ENCODE measurements around the gene B4GALNT4.
"Not testable (repeated sequence)": the region's sequence is repeated elsewhere in the genome, so short reads cannot be mapped to it uniquely, and the experiment has no call there.

Gene B4GALNT4

DNA sequence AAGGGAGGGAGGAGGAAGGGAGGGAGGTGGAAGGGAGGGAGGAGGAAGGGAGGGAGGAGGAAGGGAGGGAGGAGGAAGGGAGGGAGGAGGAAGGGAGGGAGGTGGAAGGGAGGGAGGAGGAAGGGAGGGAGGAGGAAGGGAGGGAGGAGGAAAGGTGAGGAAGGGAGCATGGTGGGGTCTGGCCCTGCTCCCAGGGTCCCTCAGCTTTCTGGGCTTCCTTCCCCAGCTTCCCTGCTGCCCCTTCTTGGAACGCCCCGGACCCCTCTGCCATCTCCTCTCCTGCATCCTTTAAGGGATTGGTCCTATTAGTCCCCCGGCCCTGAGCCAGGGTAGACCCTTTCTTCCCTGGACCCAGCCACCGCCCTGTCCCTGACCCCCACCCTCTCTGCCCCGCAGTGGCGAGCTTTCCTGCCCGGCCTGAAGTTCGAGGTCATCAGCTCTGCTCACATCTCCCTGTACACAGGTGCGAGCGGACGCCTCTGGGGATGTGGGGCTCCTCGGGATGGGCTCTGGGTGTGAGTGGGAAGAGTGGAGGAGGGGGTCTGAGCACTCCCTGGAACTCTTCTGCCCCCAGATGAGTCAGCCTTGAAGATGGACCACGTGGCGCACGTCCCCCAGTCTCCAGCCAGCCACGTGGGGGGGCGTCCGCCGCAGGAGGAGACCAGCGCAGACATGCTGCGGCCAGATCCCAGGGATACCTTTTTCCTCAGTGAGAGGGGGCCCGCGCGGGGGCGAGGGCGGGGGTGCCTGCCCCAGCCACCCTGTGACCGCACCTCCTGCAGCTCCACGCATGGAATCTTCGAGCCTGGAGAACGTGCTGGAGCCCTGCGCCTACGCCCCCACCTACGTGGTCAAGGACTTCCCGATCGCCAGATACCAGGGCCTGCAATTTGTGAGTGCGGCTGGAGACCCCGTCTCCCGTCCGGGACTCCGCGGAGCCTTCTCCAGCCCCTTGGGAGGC, 6.0 kb downstream of the B4GALNT4 start:
- no peak for DNase-seq (ENCODE audit: low spot score)

DNA sequence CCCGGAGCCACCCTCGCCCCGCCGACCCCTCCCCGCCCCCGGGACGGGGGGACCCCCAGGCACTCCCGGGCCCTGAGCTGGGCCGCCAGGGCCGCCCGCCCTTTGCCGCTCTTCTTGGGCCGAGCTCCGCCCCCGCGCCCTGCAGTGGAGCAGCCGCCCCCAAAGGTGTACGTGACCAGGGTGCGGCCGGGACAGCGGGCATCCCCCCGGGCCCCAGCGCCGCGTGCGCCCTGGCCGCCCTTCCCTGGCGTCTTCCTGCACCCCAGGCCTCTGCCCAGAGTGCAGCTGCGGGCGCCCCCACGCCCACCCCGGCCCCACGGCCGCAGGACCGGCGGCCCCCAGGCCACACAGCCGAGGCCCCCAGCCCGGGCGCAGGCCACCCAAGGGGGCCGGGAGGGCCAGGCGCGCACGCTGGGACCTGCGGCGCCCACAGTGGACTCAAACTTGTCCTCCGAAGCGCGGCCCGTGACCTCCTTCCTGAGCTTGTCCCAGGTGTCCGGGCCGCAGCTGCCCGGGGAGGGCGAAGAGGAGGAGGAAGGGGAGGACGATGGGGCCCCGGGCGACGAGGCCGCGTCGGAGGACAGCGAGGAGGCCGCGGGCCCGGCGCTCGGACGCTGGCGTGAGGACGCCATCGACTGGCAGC, 7.4 kb downstream of the B4GALNT4 start:
- no peak for DNase-seq (ENCODE audit: low spot score)

DNA sequence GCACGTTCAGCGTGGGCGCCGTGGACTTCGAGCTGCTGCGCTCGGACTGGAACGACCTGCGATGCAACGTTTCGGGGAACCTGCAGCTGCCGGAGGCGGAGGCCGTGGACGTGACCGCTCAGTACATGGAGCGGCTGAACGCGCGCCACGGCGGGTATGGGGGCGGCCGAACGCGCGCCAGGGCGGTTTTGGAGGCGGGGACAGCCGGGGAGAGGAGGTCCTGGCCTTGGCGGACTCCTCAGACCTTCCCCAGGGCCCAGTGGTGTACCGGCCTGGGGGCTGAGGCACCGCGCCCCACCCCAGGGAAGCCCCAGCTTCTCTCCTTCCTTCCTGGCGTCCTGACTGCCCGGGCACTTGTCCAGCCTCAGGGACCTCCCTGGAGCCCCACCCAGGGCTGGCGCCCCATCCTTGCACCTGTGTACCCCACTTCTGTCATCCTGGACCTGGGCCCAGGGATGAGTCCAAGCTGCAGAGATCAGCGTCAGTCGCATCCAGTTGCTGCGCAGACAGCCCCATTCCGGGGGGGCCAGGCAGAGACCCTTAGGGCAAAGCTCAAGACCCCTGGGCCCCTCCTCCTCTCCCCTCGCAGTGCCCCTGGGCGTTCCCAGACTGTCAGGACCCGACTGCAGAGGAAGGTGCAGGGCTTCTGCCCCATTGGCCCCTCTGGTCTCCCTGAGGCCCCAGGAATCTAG, 8.0 kb downstream of the B4GALNT4 start:
- no peak for DNase-seq (ENCODE audit: low spot score)

DNA sequence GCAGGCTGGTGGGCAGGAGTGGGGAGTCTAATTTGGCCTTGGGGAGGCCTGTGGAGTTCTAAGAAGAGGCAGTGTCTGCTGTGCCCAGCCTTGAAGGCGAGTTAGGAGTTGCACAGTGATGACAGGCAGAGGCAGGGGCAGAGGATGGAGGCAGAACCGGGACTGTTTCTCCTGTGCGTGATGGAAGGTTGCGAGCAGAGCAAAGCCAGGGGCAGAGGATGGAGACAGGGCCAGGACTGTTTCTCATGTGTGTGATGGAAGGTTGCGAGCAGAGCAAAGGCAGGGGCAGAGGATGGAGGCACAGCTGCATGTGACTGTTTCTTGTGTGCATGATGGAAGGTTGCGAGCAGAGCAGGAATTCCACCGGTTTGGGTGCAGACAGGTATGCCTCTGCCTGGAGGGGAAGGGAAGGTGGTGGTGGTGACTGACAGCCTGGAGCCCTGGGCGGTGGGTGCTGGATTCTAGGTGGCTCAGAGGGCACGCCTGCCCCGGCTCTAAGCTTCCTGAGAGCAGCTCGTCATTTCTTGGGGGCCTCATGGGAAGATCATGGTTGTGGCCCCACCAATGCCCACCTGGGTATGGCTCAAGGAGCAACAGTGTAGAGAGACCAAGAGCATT, 8.7 kb downstream of the B4GALNT4 start:
- no peak for DNase-seq (ENCODE audit: low spot score)

DNA sequence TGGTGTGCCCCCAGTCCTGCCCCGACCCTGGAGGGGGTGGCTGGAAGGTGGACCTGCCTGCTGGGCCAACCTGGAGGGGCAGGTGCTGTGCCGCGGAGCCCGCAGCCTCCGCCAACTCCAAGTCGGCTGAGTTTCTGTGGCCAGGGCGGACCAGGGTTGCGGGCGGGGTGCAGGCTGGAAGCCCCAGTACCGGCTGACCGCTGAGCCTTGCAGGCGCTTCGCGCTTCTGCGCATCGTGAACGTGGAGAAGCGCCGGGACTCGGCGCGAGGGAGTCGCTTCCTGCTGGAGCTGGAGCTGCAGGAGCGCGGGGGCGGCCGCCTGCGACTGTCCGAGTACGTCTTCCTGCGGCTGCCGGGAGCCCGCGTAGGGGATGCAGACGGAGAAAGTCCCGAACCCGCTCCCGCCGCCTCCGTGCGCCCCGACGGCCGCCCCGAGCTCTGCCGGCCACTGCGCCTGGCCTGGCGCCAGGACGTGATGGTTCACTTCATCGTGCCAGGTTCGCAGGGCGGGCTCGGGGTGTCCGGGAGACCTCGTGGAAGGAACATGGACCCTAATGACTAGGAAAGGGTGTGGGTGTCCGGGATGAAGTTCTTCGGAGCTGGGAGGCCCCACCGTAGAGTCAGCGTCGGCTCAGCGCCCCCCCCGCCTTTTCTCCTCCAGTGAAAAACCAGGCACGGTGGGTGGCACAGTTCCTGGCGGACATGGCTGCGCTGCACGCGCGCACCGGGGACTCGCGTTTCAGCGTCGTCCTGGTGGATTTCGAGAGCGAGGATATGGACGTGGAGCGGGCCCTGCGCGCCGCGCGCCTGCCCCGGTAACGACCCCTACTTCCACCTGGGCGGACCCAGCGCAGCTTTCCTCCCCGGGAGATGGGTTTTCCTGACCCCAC, 10.2 kb downstream of the B4GALNT4 start:
- DNase-seq (ENCODE audit: low spot score): no peak

DNA sequence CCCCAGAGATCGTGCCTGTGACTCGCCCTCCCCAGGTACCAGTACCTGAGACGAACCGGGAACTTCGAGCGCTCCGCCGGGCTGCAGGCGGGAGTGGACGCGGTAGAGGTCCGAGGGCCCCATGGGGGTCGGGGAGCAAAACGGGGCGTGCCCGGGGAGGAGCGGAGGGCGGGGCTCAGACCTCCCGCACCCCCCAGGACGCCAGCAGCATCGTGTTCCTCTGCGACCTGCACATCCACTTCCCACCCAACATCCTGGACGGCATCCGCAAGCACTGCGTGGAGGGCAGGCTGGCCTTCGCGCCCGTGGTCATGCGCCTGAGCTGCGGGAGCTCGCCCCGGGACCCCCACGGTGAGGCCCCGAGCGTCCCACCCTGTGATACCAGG, 10.8 kb downstream of the B4GALNT4 start:
- DNase-seq (ENCODE audit: low spot score): no peak

DNA sequence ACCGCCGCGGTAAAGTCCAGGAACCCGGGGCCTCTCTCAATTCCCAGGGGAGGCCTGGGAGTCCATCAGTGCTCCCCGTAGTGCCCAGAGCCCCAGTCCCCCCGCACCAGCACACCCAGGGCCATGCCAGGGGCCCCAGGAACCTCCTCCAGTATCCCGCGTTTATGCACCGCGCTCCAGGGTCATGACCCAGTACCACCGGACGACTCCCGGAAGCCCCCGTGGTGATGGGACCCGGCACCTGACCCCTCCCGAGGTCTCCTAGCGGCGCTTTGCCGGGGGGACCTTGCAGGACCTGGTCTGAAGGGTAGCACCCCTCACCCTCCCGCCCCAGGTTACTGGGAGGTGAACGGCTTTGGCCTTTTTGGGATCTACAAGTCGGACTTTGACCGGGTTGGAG, 11.2 kb downstream of the B4GALNT4 start:
- no peak for DNase-seq (ENCODE audit: low spot score)

DNA sequence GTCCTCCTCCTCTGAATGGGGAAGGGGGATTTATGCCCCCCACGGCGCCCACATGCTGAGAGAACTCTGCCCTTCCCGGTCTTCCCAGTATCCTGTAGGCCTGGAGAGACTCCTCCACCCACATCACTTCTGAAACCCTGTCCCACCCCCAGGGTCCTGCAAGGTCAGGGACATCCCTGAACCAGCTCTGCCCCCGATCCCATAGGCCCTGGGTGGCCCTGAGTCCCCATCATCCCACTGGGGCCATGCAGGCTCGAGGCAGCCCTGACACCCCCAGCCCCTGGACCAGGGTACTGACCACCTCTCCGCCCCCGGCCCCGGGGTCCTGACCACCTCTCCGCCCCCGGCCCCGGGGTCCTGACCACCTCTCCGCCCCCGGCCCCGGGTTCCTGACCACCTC, 11.7 kb downstream of the B4GALNT4 start:
- DNase-seq (ENCODE audit: low spot score): no peak

DNA sequence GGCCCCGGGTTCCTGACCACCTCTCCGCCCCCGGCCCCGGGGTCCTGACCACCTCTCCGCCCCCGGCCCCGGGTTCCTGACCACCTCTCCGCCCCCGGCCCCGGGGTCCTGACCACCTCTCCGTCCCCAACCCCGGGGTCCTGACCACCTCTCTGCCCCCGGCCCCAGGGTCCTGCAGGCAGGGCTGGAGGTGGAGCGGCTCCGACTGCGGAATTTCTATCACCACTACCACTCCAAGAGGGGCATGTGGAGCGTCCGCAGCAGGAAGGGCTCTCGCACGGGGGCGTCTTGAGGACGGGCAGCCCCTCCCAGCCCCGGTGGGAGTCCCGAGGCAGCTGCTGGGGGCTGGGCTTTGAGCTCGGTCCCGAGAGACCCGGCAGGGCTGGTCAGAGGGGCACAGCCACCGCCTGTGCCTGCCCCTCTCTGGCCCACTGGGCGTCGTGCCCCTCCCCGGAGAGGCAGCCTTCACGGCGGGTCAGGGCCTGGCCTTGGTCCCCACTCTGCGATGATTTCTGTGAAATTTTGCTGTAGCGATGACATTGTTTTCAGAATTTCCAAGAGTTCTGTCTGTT, 12.3 kb downstream of the B4GALNT4 start:
- no peak for DNase-seq (ENCODE audit: low spot score)

DNA sequence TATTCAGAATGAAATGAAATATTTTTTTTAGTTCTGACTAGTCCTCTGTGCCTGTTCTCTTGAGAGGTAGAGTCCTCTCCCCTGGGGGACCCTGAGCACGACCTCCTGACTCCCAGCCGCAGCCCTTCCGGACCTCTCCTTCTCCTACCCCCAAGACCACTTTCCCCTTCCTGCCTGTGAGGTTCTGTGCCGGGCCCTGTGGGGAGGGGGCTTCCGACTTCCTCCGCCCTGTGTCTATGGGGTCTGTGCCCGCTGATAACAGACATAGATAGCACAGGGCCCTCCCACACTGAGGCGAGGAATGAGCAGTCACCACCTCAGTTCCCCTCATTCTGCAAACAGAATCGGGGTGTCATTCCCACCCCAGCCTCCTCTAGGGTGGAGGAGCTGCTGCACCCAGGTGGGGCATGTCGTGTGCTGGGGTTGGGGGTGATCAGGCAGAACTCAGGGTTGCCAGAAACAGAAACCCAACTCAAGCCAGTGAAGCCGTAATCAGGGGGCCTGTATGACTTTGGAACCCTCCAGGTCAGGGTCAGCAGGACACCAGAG, 12.9 kb downstream of the B4GALNT4 start:
- no peak for DNase-seq (ENCODE audit: low spot score)

DNA sequence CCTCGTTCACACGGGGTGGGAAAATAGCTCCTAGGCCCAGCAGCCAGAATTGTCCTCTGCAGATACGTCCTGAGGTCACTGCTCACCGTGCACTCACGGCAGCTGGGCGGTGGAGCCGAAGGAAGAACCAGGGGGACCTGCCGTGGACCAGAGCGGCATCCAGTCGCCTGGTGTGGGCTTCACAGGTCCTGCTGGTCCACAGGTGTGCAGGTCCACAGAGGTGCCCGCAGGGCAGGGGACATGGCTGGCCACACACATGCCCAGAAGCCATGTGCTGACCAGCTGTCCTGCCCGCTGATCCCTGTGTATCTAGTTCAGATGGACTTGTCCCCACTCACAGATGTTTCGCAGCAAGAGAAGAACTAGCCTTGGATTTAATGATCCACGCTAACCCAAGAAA, 14.1 kb downstream of the B4GALNT4 start:
- DNase-seq (ENCODE audit: low spot score): no peak

DNA sequence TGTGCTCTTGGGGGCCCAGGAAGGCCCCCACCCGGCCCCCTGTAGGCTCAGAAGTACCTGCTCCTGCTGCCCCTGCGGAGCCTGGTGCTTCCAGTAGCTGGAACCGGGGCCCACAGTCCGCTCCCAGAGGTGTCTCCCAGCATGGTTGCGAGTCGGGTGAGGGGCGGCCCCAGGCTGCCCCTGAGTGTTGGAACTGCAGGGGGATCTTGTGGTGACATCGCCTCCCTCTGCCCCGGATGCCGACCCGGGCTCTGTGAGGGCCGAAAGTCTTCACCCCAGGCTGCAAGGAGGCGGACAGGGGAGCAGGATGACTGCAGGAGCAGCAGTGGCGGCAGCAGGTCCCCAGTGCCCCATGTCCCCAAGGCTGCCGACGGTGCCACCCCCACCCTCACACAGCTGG, 15.2 kb downstream of the B4GALNT4 start:
- no peak for DNase-seq (ENCODE audit: low spot score)

DNA sequence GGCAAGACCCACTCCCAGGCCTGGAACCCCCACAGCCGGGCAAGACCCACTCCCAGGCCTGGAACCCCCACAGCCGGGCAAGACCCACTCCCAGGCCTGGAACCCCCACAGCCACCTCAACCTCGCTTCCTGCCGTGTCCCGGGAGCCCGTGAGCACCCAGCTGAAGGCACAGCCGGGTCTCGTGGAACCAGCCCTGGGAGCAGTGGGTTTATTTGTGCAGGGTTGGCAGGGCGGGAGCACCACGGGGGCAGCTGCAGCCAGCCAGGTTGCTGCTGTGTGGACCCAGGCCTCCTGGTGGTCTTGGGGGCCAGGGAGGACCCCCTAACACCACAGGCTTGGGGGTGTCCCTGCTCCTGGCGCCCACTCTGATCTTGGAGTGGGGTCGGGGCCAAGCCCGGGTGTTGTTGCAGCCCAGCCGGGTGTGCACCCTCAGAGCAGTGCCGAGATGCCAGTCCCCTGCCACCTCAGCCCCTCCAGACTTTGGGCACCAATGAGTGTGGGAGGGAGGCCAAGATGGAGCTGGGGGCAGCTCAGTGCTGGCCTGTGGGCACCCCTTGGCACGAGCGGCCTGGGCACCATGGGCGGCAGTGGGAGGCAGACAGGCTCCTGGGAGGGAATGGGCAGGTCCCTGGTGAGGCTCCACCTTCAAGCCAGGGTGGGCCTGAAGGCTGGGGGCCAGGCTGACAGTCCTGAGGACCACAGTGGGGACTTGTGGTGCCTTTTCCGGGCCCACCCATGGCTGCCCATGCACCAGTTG, 16.5 kb downstream of the B4GALNT4 start:
- DNase-seq (ENCODE audit: low spot score): no peak

DNA sequence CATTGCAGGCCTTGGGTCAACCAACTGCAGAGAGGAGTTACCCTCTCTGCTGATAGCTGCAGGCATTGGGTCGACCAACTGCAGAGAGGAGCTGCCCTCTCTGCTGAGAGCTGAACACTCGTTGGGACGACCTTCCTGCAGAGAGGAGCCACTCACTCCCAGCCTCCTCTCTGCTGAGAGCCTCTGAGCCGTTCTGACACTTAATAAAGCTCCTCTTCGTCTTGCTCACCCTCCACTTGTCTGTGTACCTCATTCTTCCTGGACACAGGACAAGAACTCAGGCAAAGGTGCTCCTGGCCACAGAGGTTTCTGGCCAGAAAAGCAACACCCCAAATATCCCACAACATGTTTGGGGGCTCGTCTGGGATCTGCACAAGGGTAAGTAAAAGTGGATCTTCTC, 17.2 kb downstream of the B4GALNT4 start:
- no peak for DNase-seq (ENCODE audit: low spot score)

DNA sequence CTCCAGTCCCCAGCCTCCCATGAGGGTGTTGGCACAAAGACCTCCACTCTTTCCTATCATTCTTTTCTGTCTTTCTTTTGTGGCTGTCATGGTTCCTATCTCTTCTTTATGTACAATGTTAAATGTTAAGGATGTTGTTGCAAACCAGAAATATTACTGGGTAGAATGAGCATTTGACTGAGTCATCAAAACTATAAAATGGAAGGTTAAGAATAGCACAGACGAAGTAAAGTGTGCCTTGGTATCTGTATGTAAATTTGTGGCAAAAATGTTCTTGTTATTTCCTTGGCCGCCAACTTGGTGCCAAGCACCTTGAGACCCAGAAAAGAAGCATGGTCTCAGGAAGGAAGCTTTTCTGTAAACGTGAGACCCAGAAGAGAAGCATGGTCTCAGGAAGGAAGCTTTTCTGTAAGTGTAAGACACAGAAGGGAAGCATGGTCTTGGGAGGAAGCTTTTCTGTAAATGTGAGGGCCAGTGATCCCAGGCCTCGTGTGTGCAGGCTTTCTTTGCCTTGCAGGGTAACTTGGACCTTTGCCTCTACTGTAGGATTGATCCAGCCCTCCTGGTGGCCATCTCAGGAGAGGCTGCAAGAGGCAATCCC, 18.0 kb downstream of the B4GALNT4 start:
- no peak for DNase-seq (ENCODE audit: low spot score)

DNA sequence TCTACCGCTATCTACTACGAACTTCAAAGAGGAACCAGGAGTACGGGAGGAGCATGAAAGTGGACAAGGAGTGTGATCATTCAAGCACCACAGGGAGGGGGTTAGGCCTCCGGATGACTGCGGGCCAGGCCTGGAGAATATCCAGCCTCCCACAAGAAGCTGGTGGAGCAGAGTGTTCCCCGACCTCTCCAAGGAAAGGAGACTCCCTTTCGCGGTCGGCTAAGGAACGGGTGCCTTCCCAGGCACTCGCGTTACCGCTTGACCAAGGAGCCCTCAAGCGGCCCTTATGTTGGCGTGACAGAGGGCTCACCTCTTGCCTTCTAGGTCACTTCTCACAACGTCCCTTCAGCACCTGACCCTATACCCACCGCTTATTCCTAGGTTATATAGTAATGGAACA, 20.1 kb downstream of the B4GALNT4 start:
- DNase-seq (ENCODE audit: low spot score): not testable (repeated sequence)

DNA sequence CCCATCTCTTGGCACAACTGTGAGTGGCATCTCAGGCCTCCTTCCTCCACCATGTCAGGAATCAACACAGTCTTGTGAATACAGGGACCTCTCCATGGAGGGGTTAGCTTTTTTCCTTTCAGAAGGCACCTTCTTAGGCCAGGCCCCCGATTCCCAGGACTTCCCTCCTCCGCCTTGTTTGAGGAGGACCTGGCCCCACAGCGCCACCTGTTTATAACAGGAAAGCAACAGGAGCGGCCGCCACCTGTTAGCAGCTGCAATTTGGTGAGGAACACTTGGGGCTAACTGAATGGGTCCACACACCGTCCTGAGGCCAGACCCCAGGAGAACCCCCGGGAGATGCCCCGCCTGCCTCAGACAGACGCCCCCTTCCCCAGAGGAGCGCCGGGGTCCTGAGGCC, 20.9 kb downstream of the B4GALNT4 start:
- no peak for DNase-seq (ENCODE audit: low spot score)

DNA sequence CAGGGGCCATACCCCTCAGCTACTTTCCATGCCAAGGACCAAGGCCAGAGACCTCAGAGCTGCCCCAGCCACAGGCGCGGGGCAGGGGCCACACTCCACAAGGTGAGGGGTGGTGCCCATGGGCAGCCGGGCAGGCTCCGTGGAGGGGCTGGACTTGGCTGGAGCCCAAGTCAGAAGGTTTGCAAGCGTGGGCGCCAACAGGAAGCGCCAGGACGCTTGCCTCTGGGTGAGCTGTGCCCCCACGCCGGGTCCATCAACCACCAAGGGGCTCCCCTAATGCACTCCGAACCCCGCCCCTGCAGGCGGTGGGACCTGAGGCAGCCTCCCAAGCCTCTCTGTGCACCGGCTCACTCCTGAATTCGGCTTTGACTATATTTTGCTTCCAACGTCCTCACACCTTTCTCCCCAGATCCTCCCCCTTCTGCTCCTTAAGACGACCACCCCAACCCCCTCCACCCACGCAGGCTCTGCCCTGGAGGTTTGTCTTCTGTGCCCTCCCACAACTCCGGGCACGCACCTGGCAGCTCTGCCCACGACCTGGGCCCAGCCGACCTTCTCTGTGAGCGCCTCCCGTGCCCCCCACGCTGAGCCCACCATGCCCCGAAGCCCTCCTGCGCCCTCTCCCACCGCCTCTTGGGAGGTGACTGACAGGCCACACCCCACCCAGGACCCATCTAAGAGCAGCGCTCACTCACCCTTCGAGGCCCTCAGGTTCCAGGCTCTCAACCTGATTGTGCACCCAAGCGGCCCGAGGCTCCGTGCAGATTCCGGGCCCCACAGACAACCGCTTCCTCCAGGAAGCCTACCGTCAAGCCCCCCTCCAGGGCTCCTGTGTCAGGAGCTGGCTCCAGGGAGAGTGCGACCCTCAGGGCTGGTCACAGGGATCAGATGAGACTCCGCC, 22.1 kb downstream of the B4GALNT4 start:
- DNase-seq (ENCODE audit: low spot score): no peak

Data from hepatic stellate cell (primary cell).